ENCODE data around the gene TRIM43.
"Not testable (repeated sequence)": the region's sequence is repeated elsewhere in the genome, so short reads cannot be mapped to it uniquely, and the experiment has no call there.

TRIM43 gene

DNA sequence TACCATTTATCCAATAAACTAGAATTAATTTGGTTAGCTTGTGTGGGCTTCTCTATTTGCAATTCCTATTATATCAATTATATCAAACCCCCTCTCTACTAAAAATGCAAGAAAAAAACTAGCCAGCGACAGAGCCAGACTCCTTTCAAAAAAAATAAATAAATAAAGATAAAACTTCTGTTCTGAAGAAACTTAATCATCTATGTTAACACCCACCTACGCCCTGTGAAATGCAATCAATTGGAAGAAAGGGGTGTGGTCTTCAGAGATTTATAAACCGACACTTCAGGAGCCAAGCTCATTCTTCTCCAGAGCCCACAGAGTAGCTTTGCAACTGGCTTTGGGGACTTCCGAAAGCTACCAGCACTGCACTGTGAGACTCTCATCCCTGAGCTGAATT lies at the start of gene TRIM43:
Gene TRIM43, plus strand, starts transcription at position 301 of the 400 bp plus-strand sequence. CDS start 2,023 bp downstream, outside the sequence.
- DNase-seq (ENCODE audit: extremely low spot score, insufficient read length, low read depth); FAIRE-seq: not testable (repeated sequence)

DNA sequence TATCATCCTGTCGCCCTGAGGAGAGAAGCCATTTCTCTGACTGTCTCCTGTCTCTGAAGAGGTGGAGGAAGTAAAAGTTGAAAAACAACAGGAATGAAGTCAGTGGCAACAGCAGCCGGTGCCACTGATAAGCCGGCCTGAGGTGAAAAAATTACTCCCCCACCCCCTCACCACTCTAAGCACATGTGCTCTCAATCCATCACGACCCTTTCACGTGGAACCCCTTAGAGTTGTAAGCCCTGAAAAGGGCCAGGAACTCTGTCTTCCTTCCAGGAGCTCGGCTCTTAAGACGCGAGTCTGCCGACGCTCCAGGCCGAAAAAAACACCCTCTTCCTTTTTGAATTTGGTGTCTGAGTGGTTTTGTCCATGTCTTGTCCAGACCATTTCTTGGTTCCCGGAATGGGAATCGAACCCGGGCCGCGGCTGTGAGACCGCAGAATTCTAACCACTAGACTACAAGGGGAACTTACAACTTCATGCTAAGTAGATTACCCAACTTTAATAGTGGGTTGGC lies 40.7 kb upstream of the TRIM43 start:
- DNase-seq (ENCODE audit: extremely low spot score, insufficient read length, low read depth) (no peak), FAIRE-seq (no peak)

DNA sequence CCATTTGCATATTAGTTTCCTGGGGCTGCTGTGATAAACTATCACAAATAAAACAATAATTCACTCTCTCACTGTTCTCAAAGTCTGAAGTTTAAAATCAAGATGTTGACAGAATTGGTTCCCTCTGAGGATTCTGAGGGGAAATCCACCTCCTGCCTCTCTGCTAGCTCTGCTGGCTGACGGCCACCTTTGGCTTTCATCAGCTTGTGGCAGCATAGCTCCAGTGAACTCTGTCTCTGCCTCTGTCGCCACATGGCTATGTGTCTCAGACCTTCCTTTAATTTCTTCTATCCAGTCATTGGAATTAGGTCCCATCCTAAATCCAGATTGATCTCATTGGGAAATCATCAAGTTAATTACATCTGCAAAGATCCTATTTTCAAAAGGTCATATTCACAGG lies 38.9 kb upstream of the TRIM43 start:
- FAIRE-seq = no peak
- DNase-seq (ENCODE audit: extremely low spot score, insufficient read length, low read depth) = no peak

DNA sequence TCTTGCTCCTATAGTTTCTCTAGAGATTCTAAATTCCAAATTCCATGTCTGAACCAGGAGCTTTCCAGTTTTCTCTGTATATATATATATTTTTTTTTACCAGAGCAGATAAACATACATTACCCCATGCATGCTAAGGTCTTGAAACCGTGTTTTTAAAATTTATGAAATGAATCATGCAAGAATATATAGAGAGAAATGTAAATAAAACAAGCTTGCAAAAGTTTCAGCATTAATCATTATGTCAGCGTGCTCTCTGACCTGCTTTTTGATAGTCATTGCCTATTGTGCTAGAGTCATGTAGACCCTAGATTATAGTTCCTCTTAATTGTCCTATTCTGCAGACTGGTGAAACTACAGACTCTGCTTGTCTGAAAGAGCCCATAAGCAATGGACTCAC lies 22.6 kb upstream of the TRIM43 start:
- FAIRE-seq = no peak
- no peak for DNase-seq (ENCODE audit: extremely low spot score, insufficient read length, low read depth)

DNA sequence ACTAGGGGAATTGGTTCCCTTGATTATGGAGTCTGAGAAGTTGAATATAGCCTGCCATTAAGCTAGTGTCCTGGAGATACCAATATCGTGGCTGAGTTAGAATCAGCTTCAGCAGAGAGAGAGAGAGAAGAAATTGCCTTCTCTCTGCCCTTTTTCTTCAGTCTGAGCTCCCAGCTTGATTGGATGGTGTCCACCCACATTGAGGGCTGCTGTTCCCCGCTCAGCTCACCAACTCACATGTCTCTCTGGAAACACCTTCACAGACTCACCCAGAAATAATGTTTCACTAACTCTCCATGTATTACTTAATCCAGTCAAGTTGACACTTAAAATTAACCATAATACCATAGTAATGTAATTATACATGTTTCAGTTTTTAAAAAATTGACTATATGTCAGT lies 17.9 kb upstream of the TRIM43 start:
- DNase-seq (ENCODE audit: extremely low spot score, insufficient read length, low read depth) (no peak), FAIRE-seq (no peak)

DNA sequence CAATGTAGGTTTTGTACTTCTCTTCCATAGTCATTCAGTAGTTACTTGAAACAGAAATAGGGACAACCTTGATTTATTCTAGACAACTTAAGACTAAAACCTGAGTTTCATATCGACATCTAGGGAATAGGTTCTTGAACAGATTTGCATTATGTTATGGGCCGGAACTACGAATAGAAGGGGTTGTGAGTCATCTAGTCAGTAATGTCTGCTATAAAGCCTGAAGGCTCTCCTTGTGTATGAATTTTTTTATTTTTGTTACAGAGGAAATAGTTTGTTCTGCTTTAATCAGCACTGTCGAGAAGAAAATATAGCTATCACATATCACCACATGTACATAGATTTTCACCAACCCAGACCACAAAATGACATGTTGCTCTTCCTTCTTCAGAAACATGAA lies 17.3 kb upstream of the TRIM43 start:
- FAIRE-seq = no peak

DNA sequence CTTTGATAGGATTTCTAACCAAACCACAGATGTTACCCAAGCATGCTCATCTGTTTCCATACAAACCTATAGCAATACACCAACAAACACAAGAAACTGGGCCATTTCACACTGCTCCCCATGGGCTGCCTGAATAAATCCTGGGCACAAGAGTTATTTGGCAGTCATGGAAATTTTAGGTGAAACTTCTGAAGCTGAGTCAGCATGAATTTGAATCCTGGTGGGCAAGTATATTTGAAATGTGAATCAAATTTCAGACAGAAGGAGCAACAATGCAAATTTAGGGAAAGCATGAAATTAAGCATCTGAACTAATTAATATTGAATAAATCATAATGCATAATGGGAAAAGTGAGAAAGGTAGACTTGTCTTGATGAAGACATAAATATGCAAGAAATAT lies 15.9 kb upstream of the TRIM43 start:
- FAIRE-seq = no peak

More for the DNA sequence above, 17.3 kb upstream of the TRIM43 start:
- DNase-seq (ENCODE audit: extremely low spot score, insufficient read length, low read depth) = no peak

DNA sequence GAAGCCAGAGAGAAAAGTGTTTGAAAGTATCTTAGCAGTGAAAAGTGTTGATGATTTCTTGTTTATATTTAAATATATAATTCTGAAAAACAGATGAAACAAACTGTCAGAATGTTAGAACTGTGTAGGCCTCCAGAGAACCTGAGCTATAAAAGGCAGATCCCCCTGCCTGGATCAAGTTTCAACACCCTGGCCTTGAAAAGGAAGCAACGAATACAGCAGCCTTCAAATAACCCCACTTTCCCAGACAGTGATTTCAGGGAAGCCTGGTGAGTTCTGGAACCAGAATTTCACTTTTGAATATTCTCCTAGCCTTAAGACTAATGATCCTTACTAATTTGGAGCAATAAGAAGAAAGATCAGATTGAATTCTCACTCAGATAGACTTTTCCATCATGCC lies 13.3 kb upstream of the TRIM43 start:
- FAIRE-seq (no peak), DNase-seq (ENCODE audit: extremely low spot score, insufficient read length, low read depth) (no peak)

More for the DNA sequence above, 15.9 kb upstream of the TRIM43 start:
- no peak for DNase-seq (ENCODE audit: extremely low spot score, insufficient read length, low read depth)

DNA sequence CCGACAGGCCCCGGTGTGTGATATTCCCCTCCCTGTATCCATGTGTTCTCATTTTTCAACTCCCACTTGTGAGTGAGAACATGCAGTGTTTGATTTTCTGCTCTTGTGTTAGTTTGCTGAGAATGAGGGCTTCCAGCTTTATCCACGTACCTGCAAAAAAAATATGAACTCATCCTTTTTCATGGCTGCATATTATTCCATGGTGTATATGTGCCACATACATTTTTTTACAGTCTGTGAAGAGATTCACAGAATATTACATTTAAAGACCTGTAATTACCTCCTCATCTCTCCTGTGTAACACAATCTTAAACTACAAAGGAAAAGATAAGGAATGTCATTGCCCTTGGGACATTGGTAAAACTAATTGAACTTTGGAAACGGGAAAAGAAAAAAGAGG lies 8.3 kb upstream of the TRIM43 start:
- not testable (repeated sequence) for FAIRE-seq

DNA sequence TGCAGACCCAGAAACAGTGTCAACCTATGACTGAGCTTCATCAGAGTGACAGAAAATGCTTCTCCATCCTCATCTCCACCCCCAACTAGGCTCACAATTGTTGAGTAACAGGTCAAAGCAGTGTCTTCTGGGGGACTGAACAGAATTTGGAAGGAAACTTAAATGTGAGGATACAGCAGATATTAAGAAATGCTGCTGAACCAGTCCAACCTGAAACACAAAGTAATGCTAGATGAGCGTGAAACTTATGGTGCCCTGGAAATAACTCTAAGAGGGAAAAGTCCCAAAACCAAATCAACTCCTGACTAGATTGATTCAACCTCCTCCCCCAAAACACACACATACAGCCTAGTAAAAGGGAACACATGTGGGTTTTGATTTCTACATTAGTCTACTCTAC lies 7.5 kb upstream of the TRIM43 start:
- DNase-seq (ENCODE audit: extremely low spot score, insufficient read length, low read depth); FAIRE-seq: not testable (repeated sequence)

More for the DNA sequence above, 8.3 kb upstream of the TRIM43 start:
- DNase-seq (ENCODE audit: extremely low spot score, insufficient read length, low read depth) = not testable (repeated sequence)

DNA sequence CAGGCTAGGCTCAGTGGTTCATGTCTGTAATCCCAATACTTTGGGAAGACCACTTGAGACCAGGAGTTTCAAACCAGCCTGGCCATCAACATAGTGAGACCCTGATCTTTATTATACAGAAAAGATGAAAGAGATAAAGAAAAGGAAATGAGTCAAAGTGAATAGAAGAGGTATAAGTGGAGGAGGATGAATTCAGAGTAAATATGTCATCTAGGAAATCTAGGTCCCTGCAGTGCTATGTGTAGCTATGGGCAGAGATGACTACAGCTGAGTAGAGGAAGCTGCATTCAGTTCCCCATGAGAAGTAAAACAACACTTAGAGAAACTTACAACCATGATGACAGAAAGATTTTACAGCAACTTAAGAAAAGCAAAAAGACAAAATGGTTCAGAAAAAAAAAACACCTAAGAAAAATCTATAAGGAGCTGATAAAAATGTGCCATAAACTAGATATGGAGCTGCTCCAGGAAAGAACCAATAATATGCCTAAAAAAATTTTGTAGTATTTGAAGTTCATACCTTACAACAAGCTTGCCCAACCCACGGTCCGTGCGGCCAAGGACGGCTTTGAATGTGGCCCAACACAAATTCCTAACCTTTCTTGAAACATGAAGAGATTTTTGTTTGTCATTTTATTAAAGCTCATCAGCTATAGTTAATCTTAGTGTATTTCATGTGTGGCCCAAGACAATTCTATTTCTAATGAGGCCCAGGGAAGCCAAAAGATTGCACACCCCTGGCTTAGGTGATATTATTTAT lies 1.8 kb upstream of the TRIM43 start:
- FAIRE-seq; DNase-seq (ENCODE audit: extremely low spot score, insufficient read length, low read depth): not testable (repeated sequence)

DNA sequence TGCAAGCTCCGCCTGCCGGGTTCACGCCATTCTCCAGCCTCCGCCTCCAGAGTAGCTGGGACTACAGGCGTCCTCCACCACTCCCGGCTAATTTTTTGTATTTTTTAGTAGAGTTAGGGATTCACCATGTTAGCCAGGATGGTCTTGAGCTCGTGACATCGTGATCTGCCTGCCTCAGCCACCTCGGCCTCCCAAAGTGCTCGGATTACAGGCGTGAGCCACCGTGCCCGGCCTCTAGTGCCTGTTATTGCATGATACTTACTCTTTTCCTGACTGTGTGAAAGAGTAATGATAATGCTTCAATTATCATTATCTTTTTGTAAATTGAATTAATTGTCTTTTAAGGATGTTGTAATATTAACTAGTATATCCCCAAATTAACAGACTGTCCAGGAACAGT lies 1.2 kb downstream of the TRIM43 start:
- FAIRE-seq; DNase-seq (ENCODE audit: extremely low spot score, insufficient read length, low read depth): not testable (repeated sequence)

DNA sequence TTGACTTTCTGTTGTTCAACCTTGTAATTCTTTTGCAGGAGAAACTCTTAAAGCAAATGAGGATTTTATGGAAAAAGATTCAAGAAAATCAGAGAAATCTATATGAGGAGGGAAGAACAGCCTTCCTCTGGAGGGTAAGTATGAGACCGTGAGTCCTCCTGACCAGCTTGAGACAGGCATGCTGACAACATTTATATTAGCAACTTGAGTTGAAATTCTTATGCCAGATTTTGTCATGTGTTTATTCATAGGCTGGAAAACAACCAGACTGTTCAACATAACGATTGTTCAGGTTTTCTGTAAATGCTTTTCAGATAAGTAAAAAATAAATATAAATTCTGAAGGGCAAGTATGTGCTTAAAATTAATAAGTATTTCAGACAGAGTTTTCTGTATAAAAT lies 3.2 kb downstream of the TRIM43 start:
- not testable (repeated sequence) for FAIRE-seq

DNA sequence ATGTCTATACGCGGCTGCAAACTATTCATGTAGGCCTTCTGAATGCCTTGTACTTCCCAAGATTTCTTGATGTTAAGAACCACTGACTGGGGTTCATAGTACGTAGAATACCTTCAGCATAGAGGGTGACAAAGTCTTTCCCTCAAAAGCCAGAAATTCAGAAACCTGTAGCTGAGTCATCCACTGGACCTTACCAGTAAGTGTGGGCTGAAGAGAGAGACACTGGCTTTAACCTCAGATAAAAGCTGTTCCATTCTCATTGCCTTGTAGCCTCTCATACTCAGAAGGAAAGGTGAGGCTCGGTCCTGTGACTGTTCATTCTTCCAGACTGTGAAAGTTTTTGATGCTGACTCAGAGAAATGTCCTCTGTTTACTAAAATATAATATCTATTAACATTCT lies 9.5 kb downstream of the TRIM43 start:
- not testable (repeated sequence) for FAIRE-seq

More for the DNA sequence above, 3.2 kb downstream of the TRIM43 start:
- not testable (repeated sequence) for DNase-seq (ENCODE audit: extremely low spot score, insufficient read length, low read depth)

DNA sequence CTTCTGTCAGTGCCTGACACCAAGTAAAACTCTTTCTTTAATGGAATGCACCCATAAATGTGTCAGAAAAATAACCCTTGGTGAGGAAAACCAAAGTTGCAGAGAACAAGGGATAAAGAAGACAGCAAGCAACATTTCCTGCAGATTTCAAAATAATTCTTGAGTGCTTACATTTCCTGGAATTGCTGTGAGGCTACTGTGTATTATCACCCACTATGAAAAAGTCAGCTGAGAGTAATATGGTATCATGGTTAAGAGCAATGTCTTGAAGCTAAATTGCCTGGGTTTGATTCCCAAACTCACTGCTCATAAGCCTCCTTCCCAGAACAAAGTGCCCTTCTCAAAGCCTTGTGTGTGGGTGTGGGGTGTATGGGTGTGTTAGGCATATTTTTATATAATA lies 10.3 kb downstream of the TRIM43 start:
- DNase-seq (ENCODE audit: extremely low spot score, insufficient read length, low read depth); FAIRE-seq: not testable (repeated sequence)

More for the DNA sequence above, 9.5 kb downstream of the TRIM43 start:
- DNase-seq (ENCODE audit: extremely low spot score, insufficient read length, low read depth) = not testable (repeated sequence)

DNA sequence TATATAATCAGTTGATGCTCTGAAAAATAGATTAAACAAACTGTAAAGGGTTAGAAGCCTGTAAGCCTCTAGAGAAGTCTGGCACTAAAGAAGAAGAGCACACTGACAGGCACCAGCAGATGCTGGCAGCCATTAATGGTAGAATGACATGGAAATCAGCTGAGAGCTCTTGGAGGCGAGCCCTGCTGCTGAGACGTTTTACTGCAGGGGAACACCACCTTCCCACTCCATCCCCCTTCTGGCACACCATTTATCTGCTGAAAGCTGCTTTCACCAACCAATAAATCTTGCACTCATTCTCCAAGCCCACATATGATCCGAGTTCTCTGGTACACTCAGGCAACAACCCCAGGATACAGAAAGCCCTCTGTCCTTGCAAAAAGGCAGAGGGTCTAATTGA lies 16.6 kb downstream of the TRIM43 start:
- DNase-seq (ENCODE audit: extremely low spot score, insufficient read length, low read depth) = not testable (repeated sequence)

DNA sequence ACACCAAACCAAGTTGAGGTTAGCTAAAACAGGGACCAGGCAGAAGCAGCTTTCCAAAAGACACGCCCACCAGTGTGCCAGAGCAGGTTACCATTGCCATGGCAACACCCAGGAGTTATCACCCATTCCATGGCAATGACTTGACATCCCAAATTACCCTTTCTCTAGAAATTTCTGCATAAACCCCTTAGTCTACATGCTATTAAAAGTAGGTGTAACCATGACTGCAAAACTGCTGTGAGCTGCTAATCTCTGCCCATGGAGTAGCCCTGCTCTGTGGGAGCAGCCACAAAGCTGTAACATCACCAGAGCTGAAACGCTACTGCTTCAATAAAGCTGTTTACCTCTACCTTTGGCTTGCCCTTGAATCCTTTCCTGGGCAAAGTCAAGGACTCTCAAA lies 18.0 kb downstream of the TRIM43 start:
- FAIRE-seq; DNase-seq (ENCODE audit: extremely low spot score, insufficient read length, low read depth): not testable (repeated sequence)

More for the DNA sequence above, 16.6 kb downstream of the TRIM43 start:
- FAIRE-seq = not testable (repeated sequence)

DNA sequence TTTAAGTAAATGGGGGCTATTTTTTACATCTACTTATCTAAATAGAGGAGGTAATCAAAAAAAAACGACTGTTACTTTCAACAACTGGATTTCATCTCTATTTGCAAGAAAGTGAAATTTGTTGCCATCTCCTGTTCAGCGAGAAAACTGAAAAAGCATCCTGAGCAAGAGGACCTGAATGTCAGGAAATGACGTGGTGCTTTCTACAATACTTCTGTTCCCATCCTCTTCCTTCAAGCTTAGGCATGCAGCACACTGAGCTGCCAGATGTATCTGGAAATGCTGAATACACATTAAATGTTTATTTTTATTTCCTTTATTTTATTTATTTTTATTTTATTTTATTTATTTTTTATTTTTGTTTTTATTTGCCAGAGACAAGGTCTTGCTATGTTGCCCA lies 21.2 kb downstream of the TRIM43 start:
- FAIRE-seq; DNase-seq (ENCODE audit: extremely low spot score, insufficient read length, low read depth): not testable (repeated sequence)

DNA sequence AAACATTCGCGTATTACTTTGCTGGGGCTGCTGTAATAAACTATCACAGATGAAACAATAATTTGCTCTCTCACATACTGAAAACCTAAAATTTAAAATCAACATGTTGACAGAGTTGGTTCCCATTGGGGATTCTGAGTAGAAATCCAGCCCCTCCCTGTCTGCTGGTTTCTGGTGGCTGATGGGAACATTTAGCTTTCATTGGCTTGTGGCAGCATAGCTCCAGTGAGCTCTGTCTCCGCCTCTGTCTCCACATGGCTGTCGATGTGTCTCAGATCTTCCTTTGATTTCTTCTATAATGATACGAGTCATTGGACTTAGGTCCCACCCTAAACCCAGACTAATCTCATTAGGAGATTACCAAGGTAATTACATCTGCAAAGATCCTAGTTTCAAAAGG lies 30.9 kb downstream of the TRIM43 start:
- FAIRE-seq; DNase-seq (ENCODE audit: extremely low spot score, insufficient read length, low read depth): not testable (repeated sequence)

DNA sequence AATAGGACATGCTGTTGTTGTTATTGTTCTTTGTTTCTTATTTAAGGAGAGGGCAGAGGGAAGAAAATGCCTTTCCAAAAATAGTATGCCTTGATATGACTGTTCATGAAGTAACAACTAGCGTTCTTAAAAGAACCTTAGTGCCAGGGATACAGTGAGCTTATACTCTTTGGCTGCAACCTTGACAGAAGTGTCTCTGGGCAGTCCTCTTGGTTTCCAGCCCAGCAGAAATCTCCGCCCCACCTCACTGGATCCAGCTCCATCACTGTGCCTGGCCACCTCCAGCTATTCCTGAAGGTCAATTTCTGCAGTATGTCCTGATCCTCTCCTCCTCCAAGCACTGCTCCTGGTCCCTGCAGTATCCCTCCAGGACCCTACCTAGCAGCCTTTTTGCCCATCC lies 39.2 kb downstream of the TRIM43 start:
- FAIRE-seq = not testable (repeated sequence)

DNA sequence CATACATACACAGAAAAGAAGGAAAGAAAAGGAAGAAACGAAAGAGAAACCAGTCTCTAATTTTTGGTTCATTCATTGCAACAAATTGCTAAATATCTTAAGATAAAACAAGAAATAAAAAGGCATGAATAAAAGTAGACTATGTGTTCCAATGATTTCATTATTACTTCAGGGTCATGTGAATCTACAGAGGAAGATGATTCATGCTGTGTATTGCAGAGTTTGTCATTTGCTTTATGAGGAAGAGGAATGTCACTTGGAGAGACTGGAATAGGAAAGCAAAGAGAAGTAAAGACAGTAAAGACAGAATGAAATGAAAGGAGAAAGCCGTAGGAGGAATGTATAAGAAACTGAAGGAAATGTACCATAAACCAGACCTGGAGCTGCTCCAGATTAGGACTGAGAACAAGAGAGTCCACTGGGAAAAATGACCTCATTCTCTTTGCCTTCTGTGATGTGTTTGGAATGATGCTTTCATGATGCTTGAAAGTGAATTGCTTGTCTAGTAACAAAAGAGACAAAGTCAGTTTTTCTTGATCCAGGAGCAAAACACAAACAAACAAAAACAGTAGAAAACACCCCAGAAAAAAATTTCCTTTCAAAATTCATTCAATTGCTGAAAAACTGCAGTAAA lies 41.9 kb downstream of the TRIM43 start:
- FAIRE-seq; DNase-seq (ENCODE audit: extremely low spot score, insufficient read length, low read depth): not testable (repeated sequence)

More for the DNA sequence above, 39.2 kb downstream of the TRIM43 start:
- not testable (repeated sequence) for DNase-seq (ENCODE audit: extremely low spot score, insufficient read length, low read depth)
